Suppressor macrophage treated with lipopolysaccharide for 1 hour (primary cell): ENCODE results near the gene FSTL1.
A peak's percentile ranks its signal among the peaks of the same experiment; 100 is the strongest.

ENCODE experiments used
- DNase-seq, 3 donors: peaks; one replicate each; pipeline ENCODE4 v3.0.0-alpha.2; 2020 to 2022

Gene FSTL1

GRCh38 chr3:120349855-120350125 is 101.0 kb downstream of the FSTL1 start:
- DNase-seq, result peak in 2 of 3 donors; percentile 20

DNA sequence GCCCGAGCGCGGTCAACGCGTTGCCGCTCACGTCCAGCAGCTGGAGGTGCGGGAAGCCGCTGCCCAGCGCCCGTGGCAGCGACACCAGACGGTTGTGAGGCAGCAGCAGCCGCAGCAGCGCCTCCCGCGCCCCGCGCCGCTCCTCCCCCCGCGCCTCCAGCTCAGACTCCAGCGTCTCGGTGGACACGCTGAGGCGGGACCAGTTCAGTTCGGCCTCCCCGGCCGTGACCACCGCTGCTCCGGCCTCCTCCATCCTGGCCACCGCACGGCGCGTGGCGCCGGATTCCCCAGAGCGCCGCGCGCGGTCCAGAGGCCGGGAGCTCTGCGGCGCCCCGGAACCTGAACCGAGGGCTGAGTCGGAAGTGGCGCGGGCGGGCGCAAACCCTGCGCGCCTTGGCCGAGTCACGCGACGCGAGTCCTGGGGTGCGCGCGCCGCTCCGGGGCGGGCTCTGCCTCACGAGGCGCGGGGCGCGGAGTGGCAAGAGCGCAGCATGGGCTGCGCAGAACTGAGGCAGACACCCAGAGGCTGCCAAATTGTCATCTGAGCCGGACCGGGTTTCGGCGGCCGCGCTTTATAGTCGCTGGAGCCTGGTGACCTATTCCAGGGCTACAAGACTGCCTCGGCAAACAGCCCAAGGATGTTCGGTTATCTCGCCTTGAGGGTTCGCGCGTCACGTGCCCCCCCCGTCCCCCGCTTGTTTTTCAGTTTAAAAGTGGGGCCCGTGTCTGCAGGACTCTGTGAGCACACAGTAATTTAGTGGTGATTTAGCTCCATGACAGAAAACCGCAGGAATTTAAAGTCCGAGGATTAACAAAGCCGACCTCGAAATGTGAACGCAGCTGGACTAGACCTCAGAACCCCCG is 101.6 kb downstream of the FSTL1 start, which contains the start of gene LRRC58:
Gene LRRC58 (minus strand): TSS at position 364 of the 864 bp plus-strand sequence. CDS start 111 bp downstream, at position 253.
- DNase-seq, result peak; percentile 94 to 98 (median 98)

DNA sequence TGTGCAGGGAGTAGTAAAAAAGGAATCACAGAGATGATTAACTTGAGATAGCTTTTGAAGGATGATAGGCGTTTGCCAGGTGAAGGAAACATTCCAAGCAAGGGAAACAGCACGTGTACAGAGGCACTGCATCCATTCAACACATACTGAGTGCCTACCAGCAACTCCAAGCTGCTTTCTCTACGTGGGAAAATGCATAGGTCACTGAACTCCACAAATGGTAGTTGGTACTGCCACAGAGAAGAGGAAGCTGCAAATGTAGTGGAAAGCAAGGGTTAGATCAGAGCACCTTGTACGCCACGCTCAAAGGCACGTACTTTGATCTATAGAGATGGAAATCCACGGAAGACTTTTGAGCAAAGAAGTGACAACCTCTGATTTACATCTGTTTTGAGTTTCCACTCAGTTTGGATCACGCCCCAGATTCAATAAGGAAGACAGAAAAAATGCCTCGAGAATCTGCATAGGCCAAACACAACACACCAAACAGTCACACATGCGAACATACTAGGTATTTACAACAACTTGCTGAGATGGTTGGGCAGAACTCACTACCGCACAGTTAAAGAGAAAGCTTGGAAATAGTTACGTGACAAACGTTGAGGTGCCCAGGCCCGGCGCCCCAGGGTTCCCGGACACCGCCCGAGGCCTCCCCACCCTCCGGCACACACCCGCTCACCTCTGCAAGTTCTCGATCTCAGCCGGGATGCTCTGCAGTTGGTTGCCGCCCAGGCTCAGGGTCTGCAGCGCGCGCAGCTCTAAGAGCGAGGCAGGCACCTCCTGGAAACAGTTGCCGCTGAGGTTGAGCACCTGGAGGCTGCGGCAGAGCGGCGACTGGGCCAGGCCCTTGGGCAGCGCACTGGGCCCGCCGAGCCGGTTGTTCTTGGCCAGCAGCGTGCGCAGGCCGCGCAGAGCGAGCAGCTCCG is 102.5 kb downstream of the FSTL1 start:
- DNase-seq, result peak; percentile 30 to 48 (median 35)

GRCh38 chr3:120344349-120344748 is 106.4 kb downstream of the FSTL1 start:
- no peak for DNase-seq
